RWPE1 (cell line): ENCODE measurements around the gene CCDC124.

ENCODE experiments used
- CTCF ChIA-PET: fragments of 350-600 bp; sonication (Branson Sonifier 250); formaldehyde crosslinking; extraction: SDS; loops from one replicate; lab custom pipeline; 2021; lab: Yijun Ruan, JAX
- POLR2A ChIA-PET: fragments of 400-600 bp; formaldehyde crosslinking; extraction: SDS; loops from one replicate; lab custom pipeline; 2020; ENCODE audit warnings: antibody characterized with exemption; ENCODE audit not compliant: low non-redundant PET; lab: Yijun Ruan, JAX
- DNase-seq: peaks from one replicate; pipeline ENCODE4 v3.0.0; 2012; ENCODE audit warnings: low spot score
- H3K27ac ChIP-seq: fragments of 450-650 bp; 2 replicates; pipeline ENCODE4 v1.5.1; 2017
- CTCF ChIP-seq: fragments of 450-650 bp; conservative IDR thresholded peaks from 2 replicates; pipeline ENCODE4 v1.5.1; 2017; ENCODE audit warnings: low read depth, mild to moderate bottlenecking

CCDC124 gene

GRCh38 chr19:17969096-17969792 is 36.4 kb downstream of the CCDC124 start:
- no peak for DNase-seq
- ChIA-PET CTCF (interaction anchor here (0.6 to 1.4 kb wide), 3 partner anchors 22 to 31 kb away, joined by 3 to 6 read pairs (median 4); no protein-coding TSS in a partner anchor), POLR2A (no interaction called here)
- no peak for TF ChIP-seq CTCF
- H3K27ac ChIP-seq = no peak overlapping the region

- TF ChIP-seq CTCF = no peak
- CTCF ChIA-PET = interaction anchor here (0.6 kb wide), 1 partner anchor 783 kb away, joined by 4 read pairs; no protein-coding TSS in a partner anchor
- POLR2A ChIA-PET = no interaction called here
- DNase-seq = no peak
- no peak overlapping the region for H3K27ac ChIP-seq
These were observed 39.4 kb downstream of the CCDC124 start for GRCh38 chr19:17972230-17972629.

GRCh38 chr19:17973759-17974158 is 40.9 kb downstream of the CCDC124 start:
- CTCF ChIA-PET = interaction anchor here (0.7 kb wide), 1 partner anchor 16 kb away, joined by 3 read pairs; no protein-coding TSS in a partner anchor
- no peak for DNase-seq
- no peak for TF ChIP-seq CTCF
- POLR2A ChIA-PET = no interaction called here
- no peak overlapping the region for H3K27ac ChIP-seq

DNA sequence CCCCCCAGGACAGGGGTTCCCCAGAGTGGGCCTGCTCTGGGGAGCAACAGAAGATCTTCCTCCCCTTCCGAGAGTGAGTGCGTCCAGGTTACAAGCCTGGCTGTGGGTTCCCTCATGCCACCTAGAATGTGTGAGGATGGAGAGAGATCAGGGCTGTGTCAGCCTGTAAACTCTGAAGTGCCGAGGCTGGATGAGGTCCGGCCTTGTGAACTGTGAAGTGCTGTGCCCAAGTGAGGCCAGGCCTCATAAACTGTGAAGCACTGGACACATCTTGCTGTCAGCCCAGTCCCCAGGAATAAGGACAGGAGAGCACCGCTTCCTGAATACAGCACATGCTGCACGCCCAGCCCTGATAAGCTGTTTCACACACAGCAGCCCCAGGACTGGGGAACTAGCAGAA is 41.7 kb downstream of the CCDC124 start:
- no peak overlapping the region for H3K27ac ChIP-seq
- POLR2A ChIA-PET = no interaction called here
- no peak for TF ChIP-seq CTCF
- no peak for DNase-seq
- CTCF ChIA-PET = no interaction called here

DNA sequence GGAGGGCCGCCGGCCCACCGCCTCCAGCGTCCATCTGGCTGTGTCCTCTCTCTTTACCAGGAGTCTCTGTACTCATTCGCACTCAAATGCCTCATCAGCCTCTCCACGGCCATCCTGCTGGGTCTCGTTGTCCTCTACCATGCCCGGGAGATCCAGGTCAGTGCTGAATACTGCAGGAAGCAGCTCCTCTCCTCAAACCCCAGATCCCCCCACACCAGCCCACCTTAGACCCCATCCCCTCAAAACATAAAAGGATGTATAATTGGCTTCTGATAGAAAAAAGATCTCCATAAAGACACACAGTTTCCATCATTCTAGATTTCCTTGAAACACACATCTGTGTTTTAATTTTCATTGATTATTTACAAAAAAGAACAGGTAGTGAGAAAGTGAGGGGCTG is 42.2 kb downstream of the CCDC124 start:
- ChIA-PET POLR2A (no interaction called here), CTCF (no interaction called here)
- H3K27ac ChIP-seq = no peak overlapping the region
- no peak for DNase-seq
- no peak for TF ChIP-seq CTCF

GRCh38 chr19:17977021-17977420 is 44.2 kb downstream of the CCDC124 start:
- POLR2A ChIA-PET = no interaction called here
- no peak for TF ChIP-seq CTCF
- CTCF ChIA-PET = interaction anchor here (0.6 kb wide), 1 partner anchor 900 kb away, joined by 3 read pairs; no protein-coding TSS in a partner anchor
- H3K27ac ChIP-seq = no peak overlapping the region
- DNase-seq = no peak
